Nephron (organoid): ENCODE data around the gene FCRL4.

ENCODE experiments used
- H3K27ac Mint-ChIP-seq, 3 experiments: 2 replicates each; pipeline ENCODE4 v1.8.0; 2020; ENCODE audit warnings: mixed read lengths in 3 of 3, mild to moderate bottlenecking in 2 of 3, moderate library complexity in 1 of 3
- H3K27me3 Mint-ChIP-seq: 2 replicates; pipeline ENCODE4 v1.8.0; 2021; ENCODE audit warnings: low read depth, mild to moderate bottlenecking, moderate library complexity, mixed read lengths
- H3K36me3 Mint-ChIP-seq: 2 replicates; pipeline ENCODE4 v1.8.0; 2020; ENCODE audit warnings: low read depth, mixed read lengths
- H3K4me1 Mint-ChIP-seq: 2 replicates; pipeline ENCODE4 v1.8.0; 2020; ENCODE audit warnings: mixed read lengths
- H3K4me3 Mint-ChIP-seq, 3 experiments: 2 replicates each; pipeline ENCODE4 v1.8.0; 2020; ENCODE audit warnings: mild to moderate bottlenecking in 3 of 3, mixed read lengths in 3 of 3, moderate library complexity in 2 of 3
- H3K9me3 Mint-ChIP-seq: 2 replicates; pipeline ENCODE4 v1.8.0; 2020; ENCODE audit warnings: mixed read lengths
- TF ChIP-seq, protein P1 (sequence below), 3 experiments: fragments of 200-600 bp; sonication (generic); IDR thresholded peaks; one replicate each; pipeline ENCODE4 v1.5.0; 2021; ENCODE audit warnings: antibody characterized with exemption in 3 of 3; ENCODE audit not compliant: unreplicated experiment in 3 of 3

The FCRL4 gene

DNA sequence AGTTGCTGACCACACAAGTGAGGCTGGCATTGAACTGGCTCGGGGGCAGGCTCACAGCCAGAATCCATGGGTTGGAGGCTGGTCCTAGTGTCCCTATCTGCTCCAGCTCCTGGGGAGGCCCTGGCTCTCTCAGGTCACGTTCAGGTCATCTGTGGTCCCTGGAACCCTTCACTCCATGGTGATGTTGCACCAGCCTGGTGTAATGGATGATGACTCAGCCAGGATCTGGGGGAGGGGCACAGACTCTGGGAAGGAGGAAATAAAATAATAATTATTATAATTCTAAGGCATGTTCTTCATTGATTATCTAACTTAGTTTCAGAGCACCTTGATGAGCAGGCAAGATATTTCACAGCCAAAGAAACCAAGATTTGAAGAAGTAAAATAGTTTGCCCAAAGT, 26.6 kb upstream of the FCRL4 start:
- TF ChIP-seq, protein P1, sequence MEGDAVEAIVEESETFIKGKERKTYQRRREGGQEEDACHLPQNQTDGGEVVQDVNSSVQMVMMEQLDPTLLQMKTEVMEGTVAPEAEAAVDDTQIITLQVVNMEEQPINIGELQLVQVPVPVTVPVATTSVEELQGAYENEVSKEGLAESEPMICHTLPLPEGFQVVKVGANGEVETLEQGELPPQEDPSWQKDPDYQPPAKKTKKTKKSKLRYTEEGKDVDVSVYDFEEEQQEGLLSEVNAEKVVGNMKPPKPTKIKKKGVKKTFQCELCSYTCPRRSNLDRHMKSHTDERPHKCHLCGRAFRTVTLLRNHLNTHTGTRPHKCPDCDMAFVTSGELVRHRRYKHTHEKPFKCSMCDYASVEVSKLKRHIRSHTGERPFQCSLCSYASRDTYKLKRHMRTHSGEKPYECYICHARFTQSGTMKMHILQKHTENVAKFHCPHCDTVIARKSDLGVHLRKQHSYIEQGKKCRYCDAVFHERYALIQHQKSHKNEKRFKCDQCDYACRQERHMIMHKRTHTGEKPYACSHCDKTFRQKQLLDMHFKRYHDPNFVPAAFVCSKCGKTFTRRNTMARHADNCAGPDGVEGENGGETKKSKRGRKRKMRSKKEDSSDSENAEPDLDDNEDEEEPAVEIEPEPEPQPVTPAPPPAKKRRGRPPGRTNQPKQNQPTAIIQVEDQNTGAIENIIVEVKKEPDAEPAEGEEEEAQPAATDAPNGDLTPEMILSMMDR (IDR thresholded peaks at IDR 0.05; ENCODE audit: unreplicated experiment in 3 of 3): no peak
- H3K4me3 Mint-ChIP-seq: no peak overlapping the region
- H3K36me3 Mint-ChIP-seq: no peaks in the 10 kb centered on the region
- no peaks in the 10 kb centered on the region for H3K4me1 Mint-ChIP-seq
- H3K9me3 Mint-ChIP-seq: no peaks in the 10 kb centered on the region
- no peak overlapping the region for H3K27ac Mint-ChIP-seq
- H3K27me3 Mint-ChIP-seq: peaks cover 12% of the 10 kb centered on the region

DNA sequence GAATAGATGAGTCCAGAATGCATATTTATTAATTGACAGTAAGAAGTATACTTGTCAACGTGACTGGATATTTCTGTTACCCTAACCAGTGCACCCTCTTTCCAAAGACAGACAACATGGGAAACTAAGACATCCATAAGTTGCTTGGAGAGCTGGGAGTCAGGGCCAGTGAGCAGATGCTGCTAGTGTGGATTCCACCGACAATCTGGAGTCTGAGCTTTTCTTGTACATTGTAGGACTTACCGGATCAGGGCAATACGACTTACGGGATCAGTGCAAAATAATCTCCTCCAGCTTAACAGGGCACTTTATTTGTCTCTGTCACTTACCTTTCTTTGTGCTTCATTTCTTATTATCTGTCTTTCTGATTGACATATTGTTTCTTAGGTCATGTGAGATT, 24.6 kb upstream of the FCRL4 start:
- H3K27me3 Mint-ChIP-seq: peaks cover 12% of the 10 kb centered on the region
- H3K9me3 Mint-ChIP-seq: no peaks in the 10 kb centered on the region
- H3K4me1 Mint-ChIP-seq: no peaks in the 10 kb centered on the region
- no peaks in the 10 kb centered on the region for H3K36me3 Mint-ChIP-seq
- H3K4me3 Mint-ChIP-seq: no peak overlapping the region
- H3K27ac Mint-ChIP-seq: no peak overlapping the region
- TF ChIP-seq, protein P1 (IDR thresholded peaks at IDR 0.05; ENCODE audit: unreplicated experiment in 3 of 3): no peak

DNA sequence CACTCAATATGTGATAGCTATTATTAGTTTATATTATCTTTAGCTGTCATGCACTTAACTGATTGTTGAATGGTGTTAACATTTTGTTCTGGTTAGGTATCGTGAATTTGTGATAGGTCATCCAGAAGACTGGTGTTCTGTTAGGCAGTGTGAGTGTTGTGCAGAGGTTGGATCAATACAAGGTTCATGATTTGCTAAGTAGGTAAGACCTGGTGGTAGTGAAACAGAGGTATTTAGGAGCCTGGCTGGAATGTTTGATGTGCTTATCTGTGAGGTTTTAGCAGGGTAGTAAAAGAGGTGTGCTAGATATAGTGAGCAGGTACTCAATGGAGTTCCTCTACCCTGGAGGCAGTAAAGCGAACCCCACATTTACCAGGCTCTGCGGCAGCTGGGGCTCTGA, 20.3 kb upstream of the FCRL4 start:
- Mint-ChIP-seq H3K9me3 (no peaks in the 10 kb centered on the region), H3K27me3 (peaks cover 4% of the 10 kb centered on the region), H3K4me1 (no peaks in the 10 kb centered on the region), H3K36me3 (no peaks in the 10 kb centered on the region), H3K27ac (no peak overlapping the region), H3K4me3 (no peak overlapping the region)
- TF ChIP-seq, protein P1 (IDR thresholded peaks at IDR 0.05; ENCODE audit: unreplicated experiment in 3 of 3): no peak

DNA sequence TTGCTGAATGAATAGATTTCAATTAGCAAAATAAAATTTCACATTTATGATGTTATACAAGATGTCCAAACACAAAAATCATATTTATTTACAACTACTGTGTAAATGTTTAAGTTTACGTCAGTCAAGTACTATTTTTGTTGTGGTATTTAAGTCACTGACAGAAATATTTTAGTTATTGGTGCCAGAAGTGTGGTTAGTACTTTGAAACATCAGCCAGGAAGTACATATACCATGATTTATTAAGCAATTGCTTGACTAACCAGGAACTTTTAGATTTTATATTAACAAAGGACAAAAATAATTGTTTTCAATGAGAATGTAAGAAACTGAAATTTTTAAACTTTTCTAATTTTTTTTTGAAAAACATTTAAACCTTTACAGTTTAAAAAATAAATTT, 2.4 kb upstream of the FCRL4 start:
- TF ChIP-seq, protein P1 (IDR thresholded peaks at IDR 0.05; ENCODE audit: unreplicated experiment in 3 of 3): no peak
- H3K27me3 Mint-ChIP-seq: peaks cover 3% of the 10 kb centered on the region

DNA sequence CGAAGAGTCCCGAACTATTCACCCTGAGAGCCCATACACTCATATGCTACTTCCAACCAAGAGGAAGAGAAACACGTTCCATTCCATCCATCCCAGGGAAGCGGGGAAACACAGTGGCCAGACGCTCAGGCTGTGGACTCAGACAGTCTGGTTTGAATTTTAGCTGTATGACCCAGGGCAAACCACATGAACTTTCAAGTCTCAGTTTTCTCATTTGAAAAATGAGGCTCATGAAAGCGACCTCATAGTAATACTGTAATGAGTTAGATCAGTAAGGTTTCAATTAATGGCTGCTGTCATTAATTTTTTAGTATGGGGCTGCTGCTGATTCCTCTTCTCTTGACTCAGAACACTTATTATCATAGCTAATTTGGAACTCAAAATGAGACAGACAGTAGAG, 1.5 kb downstream of the FCRL4 start:
- H3K9me3 Mint-ChIP-seq: no peaks in the 10 kb centered on the region
- H3K27me3 Mint-ChIP-seq: peaks cover 7% of the 10 kb centered on the region
- H3K36me3 Mint-ChIP-seq: no peaks in the 10 kb centered on the region
- TF ChIP-seq, protein P1 (IDR thresholded peaks at IDR 0.05; ENCODE audit: unreplicated experiment in 3 of 3): no peak
- H3K27ac Mint-ChIP-seq: no peak overlapping the region
- H3K4me1 Mint-ChIP-seq: no peaks in the 10 kb centered on the region
- no peak overlapping the region for H3K4me3 Mint-ChIP-seq

More for the DNA sequence above, 2.4 kb upstream of the FCRL4 start:
- H3K9me3 Mint-ChIP-seq: no peaks in the 10 kb centered on the region
- no peak overlapping the region for H3K4me3 Mint-ChIP-seq
- H3K27ac Mint-ChIP-seq: no peak overlapping the region
- H3K4me1 Mint-ChIP-seq: no peaks in the 10 kb centered on the region
- no peaks in the 10 kb centered on the region for H3K36me3 Mint-ChIP-seq

DNA sequence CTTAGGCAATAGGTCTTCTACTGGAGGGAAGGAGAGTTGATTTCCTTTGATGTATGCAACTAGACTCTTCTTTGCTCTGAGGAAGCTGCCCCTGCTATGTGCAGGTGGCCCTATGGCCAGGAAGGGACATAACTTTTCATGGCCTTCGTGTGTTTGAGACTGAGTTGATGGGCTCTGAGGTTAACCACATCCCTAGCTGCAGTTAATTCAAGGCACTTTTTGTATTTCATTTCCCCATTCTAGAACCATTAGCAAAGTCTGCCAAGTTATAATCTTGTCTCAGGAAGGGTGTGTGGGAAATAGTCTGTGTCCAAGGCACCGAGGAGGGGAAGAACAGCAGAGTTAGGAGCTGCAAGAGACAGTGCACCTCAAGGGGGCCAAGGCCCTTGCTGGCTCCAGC, 2.5 kb downstream of the FCRL4 start:
- H3K27me3 Mint-ChIP-seq: peaks cover 7% of the 10 kb centered on the region
- no peak overlapping the region for H3K4me3 Mint-ChIP-seq
- H3K27ac Mint-ChIP-seq: no peak overlapping the region
- H3K4me1 Mint-ChIP-seq: no peaks in the 10 kb centered on the region
- no peaks in the 10 kb centered on the region for H3K36me3 Mint-ChIP-seq
- TF ChIP-seq, protein P1 (IDR thresholded peaks at IDR 0.05; ENCODE audit: unreplicated experiment in 3 of 3): no peak
- H3K9me3 Mint-ChIP-seq: no peaks in the 10 kb centered on the region
